ENCODE results near the gene FLT3.
"Not testable (repeated sequence)": the region's sequence is repeated elsewhere in the genome, so short reads cannot be mapped to it uniquely, and the experiment has no call there.

FLT3 gene

DNA sequence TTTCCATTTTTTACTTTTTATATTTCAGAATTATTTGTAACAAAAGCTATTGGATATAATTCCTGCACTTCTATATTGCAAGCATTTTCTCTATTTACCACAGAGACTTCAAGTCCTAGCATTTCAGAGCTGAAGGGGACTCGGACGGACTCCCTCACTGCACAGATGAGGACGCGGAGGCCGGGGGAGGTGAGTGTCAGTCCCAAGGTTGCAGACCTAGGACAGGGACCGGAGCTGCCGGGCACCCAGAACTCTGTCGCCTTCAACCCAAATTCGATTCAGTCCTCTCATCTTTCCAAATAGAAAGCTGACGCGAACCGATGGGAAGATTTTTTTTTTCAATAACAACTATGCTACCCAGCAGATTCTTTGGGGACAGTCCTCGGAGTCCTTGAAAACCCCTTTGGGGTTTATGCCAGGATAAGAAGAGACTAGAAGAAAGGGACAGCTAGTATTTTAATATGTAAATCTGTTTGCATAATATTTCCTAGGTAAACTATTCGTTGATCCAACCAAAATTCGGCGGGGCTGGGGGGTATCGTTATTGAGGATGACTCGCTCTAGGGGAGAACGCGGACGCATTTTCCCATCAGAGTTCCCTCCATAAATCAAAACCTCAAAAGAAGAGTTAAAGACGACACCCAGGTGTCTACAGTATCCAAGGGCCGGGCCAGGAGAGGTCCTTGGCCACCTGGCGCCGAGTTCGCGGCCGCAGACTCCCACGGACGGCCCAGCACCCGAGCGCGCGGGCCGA, 803 bp downstream of the FLT3 start:
- DNase-seq: no peak

DNA sequence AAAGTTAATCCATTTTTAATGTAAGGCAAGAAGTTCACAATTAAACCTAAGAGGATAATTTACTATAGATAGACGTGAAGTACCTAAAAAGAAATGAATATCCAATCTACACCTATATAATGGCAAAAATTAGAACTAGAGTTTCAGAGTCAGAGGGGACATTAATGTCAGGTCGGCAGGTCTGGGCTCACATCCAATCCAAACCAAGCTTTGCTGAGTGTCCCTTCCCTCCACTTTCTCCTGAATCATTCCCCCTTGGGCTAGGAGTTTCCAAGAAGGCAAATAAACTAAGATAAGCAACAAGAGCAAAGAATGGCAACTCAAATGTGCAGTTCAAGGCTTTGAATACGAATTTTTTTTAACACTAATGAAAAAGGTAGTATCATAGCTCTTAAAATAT, 2.9 kb downstream of the FLT3 start:
- no peak for DNase-seq

DNA sequence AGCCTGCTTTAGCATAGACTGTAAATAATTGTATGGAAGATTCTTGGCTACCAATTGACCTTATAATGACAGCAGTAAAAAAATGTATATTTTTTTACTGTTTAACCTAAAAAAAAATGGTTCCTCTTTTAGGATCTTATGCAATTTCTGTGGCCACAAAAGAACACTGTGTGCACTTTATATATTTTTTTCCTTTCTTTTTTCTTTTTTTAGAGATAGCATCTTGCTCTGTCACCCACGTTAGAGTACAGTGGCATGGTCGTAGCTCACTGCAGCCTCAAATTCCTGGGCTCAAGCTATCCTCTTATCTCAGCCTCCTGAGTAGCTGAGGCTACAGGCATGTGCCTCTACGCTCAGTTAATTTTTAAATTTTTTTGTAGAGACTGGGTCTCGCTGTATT, 6.1 kb downstream of the FLT3 start:
- DNase-seq: no peak

DNA sequence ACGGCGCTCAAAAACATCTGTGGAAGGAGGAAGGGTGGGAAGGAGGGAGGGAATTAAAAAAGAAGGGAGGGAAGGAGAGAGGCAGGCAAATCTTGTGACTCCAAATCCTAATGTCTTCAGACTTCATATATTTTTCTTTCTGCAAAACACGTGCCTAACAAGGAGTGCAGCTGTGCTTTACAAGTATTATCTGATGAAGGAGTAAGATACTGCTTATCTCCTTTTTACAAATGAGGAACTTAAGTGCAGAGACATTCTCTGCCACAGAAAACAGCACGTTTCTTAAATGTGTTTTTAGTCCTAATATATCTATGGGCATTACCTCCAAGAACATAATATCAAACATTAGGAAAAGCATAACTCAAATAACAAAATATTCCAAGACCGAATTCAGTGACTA, 6.5 kb downstream of the FLT3 start:
- no peak for DNase-seq

DNA sequence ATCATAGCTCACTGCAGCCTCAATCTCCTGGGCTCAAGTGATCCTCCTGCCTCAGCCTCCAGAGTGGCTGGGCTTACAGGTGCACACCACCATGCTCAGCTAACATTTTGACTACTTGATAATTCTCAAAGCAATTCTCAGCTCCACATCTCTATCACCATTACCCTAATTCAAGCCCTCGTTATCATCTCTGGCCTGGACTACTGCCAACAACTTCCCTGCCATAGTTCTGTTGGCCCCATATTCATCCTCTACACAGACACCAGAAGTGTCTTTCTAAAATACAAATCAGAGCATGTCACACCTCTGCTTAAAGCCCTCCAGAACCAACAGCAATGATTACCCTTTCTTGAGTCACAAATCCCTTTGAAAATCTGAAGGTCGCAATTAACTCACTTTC, 7.9 kb downstream of the FLT3 start:
- no peak for DNase-seq

DNA sequence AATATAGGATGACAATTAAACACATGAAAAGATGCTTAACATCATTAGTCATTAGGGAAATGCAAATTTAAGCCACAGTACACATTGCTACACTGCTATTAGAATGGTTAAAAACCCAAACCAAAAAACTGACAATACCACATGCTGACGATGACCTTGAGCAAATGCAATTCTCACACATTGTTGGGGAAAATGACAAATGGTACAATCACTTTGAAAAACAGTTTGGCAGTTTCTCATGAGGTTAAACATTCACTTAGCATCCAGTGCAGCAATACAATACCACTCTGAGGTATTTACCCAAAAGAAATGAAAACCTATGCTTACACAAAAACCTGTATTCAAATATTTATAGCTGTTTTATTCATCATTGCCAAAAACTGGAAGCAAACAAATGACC, 11.3 kb downstream of the FLT3 start:
- DNase-seq: no peak

DNA sequence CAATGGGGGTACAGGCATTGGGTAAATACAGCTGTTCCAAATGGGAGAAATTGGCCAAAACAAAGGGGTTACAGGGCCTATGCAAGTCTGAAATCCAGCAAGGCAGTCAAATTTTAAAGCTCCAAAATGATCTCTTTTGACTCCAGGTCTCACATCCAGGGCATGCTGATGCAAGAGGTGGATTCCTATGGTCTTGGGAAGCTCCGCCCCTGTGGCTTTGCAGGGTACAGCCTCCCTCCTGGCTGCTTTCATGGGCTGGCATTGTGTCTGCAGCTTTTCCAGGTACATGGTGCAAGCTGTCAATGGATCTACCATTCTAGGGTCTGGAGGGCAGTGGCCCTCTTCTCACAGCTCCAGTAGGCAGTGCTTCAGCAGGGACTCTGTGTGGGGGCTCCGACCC, 22.6 kb downstream of the FLT3 start:
- DNase-seq: not testable (repeated sequence)

DNA sequence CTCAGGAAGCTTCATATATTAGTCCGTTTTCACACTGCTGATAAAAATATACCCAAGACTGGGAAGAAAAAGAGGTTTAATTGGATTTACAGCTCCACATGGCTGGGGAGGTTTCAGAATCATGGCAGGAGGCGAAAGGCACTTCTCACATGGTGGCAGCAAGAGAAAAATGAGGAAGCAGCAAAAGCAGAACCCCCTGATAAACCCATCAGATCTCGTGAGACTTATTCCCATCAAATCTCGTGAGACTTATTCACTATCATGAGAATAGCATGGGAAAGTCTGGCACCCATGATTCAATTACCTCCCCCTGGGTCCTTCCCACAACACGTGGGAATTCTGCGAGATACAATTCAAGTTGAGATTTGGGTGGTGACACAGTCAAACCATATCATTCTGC, 23.1 kb downstream of the FLT3 start:
- DNase-seq: no peak

DNA sequence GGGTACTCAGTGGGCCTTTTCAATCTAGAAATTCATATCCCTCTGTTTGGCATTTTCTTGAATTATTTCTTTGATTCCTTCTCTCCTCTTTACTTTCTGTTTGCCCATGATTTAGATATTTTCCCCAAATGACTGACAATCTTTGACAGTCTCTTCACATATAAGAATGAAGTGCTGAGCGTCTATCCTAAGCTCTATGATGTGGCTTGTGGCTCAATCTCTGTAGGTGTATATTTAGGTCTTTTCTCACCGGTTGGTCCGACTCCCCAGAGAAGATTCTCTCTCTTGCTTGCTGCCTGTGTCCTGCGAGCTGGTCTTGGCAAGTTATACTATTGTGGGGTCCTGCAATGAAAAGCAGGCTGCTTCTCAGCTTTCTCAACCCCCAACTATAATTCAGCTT, 29.0 kb downstream of the FLT3 start:
- no peak for DNase-seq

DNA sequence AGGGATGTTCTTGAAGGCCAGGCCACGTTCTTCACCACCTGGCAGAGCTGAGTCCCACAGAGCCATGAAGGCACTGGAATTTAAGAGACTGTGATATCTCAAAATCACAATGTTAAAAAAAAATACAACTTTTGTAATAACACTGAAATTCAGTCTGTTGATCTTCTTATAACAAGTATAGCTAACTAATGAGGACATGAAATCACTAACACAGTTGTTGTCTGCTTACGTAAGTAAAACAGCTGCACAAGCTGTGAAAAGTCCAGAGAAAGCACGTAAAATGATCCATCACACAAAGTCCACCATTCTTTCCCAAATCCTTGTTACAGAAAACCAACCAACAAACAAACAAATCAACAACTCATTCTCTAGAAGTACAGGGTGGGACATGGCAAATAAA, 32.9 kb downstream of the FLT3 start:
- DNase-seq: no peak

DNA sequence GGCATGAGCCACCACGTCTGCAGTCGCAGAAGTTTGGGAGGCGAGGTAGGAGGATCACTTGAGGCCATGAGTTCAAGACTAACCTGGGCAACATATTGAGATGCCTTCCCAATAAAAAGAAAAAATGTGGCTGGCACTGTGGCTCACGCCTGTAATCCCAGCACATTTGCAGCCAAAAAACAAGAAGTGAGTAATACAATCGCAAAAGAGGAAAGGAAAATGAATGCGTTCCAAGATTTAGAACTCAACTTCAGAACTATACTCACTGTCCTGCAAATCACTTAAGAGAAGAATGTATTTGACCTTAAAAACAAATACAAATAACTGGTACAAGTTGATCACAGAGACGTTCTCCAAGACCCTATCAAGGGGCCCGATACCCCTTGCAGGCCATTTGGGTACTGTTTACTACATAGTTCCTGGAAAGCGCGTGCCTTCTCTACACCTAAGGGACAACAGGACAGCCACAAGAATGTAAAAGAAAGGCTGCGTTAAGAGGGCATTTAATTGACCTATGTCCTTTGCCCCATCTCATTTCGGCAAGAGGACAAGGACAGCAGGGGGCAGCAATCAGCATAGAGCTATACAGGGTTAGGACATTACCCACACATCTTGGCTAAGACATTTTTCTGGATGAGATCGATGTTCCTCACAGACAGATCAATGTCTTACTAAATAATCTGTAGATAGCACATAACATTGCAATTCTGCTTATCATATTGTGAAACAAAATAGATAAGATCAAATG, 41.3 kb downstream of the FLT3 start:
- DNase-seq: peak; percentile 74

DNA sequence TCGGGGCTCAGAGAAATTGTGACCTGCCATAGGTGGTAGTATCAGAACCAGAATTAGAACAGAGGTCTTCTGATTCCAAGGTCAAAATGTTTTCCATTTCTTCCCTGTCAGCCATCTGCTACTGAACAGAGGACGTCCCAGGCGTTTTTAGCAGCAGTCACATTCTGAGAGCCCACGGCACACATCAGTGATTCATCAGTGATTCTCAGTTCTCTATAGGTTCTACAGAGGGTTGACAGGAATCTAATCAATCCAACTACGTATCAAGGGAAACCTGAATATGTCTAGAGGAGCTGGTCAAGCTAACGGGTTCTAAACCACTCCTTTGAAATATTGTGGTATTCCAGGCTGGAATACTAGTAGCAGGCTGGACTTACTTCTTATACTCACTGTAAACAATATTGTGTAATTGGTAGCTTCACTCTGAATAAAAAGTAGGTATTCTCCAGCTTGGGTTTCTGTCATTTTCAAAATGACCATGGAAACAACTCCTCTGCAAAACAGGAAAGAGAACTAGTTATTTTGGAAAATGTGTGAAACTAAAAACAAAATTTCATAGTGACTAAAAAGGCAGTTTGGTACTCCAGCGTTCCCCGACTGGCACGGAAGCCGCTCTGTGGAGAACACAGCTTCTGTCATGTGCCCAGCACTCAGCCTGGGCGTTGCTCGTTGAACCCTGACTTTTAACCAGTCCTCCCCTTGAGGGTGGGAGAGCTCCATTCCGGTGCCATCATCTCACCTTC, 43.2 kb downstream of the FLT3 start:
- DNase-seq: no peak

DNA sequence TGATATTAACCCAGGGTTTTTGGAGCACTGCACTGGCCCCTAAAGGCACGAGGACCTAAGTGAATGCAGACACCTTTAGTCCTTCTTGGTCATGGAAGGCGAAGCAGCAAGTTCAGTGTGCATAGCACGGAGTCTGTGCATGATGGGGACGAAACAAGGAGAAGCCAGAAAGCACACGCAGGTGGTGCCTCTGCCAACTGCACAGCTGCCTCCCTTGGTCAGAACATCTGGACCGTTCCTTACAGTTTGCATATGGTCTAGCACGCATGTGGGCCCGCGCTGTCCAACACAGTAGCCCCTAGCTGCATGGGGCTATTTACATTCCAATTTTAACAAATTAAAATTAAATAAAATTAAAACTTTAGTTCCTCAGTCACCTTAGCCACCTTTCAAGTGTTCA, 44.0 kb downstream of the FLT3 start:
- DNase-seq: no peak

DNA sequence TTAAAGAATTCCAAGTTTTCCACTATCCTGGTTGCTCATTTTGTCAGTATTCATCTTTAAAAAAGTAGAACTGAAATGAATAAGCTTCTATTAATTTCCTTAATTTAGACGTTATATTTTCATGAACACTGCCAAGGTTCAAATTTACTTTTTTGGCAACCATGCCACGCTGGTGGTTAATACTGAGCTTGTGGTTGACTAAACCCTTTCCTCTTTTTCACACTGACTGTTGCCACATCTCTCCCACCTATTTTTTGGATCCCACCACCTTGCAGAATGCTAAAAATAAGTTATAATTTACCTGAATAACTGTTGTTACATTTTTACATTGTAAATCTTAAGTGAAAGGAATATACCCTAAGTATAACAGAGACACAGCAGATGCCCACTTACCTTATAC, 45.0 kb downstream of the FLT3 start:
- no peak for DNase-seq

DNA sequence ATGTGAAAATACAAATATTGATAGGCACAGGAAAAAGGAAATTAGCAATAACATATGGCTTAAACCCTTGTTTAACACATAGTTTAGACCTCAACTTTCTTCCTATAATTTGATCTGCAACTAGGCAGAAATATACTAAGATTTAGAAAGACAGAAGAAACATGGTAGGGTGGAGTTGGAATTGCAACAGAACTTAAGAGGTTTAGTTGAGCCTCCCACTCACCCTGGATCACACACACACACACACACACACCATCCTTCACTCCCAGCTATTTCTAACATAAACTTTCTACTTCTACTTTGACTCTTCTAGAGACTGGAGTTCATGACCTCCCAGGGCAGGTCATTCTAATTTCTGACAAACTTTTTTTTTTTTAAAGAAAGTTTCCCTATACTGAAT, 47.4 kb downstream of the FLT3 start:
- DNase-seq: no peak

DNA sequence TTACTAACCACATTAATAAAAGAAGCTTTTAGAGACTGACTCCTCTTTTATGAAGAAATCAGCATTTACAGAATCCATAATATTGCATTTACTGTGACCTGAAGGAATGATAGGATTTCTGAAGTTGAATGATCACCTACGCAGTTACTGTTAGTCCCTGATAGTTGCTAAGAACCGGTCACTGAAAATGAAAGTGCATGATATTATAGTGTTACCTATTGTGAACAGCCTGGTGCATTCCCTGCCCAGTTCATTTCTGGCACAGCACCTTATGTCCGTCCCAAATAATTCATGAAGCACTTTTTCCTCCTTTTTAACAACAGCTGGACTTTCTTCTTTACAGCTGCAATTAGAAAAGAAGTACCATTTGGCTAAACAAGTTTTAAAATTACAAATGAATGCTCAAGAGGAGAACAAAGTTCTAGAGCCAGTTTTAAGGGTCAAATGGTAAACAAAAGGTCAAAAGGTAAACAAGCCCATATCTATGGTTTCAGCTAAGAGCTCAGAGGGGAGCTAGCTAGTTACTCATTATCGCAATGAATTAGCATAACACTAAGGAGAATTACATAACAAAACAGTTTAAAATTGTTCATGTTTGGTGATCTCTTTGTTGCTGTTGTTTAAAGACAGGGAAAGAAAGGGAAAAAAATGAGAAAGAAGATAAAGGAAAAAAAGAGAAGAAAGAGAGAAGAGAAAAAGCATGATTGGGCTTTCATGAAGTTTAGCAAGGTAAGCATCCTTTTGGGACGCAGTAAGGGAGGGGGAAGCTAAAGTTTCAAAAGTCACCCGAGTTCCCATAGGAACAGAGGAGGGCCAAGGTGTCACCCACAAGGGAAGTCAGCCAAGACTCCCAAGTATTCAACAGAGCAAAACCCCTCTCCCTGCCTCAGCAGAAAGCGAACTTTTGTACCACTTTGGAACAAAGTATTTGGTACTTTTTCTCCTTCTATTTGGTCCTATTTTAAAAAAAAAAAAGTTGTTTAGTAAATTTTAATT, 50.2 kb downstream of the FLT3 start:
- DNase-seq: no peak

DNA sequence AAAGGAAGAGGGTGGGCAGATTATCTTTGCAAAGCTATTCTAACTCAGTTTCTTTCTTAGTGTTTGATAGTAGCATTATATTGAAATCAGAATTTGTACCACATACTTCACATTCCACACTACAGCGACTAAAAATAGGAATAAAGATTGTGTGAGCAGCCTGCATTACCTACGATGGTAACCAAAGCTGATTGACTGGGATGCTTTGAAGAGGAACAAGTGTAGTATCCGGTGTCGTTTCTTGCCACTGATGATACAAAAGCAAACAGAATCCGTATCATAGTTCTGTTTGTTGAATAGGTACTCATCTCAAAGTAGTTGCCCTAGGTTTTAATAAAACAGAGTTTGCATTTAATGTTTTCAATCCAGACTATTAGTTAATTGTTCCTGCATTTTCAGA, 51.2 kb downstream of the FLT3 start:
- DNase-seq: no peak

DNA sequence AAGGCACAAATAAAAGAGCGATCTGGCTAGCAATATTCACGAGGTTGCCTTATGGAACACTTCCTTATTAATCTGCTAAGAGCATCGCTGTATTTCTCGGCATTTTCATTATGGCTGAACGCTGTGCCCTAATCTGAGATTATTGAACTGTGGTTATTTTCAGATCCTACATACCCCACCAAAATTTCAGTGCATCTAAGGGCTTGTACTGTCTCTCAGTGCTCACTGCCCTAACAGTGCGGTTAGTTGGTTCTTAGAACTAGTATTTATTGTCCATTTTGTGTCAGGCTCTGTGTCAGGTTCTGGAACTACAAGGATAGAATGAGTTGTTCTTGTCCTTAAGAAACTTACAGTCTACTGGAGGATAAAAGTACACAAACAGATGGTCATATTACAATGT, 51.6 kb downstream of the FLT3 start:
- no peak for DNase-seq

DNA sequence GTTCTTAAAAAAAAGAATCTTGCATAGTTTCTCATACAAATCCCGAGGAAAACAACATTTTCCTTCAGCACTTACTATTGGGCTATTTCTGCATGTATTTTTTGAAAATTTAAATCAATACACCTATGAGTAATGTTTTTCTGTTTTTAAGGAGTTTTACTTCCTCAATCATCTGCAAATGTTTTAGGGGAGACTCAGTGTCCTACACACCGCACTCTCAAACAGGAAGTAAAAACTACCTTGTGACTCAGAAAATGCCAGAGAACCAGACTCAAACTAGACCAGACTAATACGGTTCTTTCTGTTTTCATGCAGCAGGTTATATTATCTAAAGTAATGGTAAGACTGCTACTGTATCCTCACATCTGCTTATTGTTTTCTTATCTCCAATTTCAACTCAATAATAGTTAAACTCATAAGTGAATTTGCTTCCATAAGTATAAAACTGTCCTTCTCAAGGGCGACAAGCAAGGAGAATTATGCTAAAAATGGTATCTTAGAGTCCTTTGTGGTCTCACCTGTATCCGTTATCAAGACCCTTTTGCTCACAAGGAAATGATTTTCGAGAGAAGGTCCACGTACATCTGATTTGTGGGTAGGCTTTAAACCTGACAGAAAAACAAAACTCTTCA, 52.5 kb downstream of the FLT3 start:
- DNase-seq: no peak

DNA sequence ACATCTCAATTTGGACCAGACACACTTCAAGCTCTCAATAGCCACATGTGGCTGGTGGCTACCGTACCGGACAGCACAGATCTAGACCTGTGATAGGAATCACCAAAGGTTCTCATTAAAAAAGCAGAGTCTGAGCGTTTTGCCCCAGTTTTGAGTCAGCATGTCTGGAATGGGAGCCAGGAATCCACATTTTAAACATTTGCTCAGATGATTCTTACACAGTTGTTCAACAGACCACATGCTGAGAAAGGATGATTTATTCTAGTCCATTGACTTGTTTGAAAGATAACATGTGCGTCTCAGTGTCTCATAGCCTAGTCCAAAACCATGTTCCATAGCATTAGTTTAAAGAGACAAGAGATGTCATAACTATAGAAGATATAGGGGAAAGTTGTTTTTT, 53.4 kb downstream of the FLT3 start:
- no peak for DNase-seq

DNA sequence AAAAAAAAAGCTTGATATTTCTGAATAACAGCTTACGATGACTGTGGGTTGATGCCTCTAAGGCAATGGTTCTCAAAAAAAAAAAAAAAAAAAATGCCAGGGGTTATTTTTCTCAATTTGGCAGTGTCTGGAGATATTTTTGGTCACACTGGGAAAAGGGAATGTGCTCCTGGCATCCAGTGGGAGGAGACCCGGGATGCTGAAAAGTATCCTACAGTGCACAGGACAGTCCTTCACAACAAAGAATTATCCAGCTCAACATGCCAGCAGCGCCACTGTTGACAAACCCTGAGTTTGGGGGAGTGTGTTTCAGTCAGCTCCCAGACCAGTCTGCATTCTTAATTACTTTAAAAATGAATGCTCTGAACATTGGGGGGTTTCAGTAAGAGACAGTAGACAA, 54.5 kb downstream of the FLT3 start:
- no peak for DNase-seq

DNA sequence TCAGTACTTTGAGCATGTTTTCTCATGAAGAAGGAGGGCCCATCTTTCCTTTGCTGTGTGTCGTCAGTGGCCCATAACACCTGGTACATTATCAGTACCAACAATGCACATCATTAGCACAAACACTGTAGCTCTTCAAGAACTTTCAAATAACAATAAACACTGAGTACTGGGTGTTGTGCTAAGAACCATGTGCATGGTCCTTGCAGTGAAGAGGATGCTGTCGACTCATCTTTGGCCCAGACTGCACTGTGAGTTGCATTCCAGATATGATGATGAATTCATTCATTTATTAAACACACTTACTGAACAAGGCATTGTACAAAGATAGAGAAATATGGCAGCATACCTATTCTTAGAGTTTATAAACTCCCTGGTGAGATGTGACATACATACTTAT, 55.8 kb downstream of the FLT3 start:
- DNase-seq: no peak

Measured in activated effector memory CD4-positive, alpha-beta T cell treated with anti-CD3 and anti-CD28 coated beads, Interleukin-2, amount 50 U/mL, for 16 hours (primary cell).